NCI-H510A (cell line): Measurements from ENCODE around the gene CST4.
"Not testable (repeated sequence)": the region's sequence is repeated elsewhere in the genome, so short reads cannot be mapped to it uniquely, and the experiment has no call there.

Experiments
- DNase-seq: peaks from one replicate; lab custom pipeline; 2025; lab: John Stamatoyannopoulos, UW

Gene CST4, protein sequence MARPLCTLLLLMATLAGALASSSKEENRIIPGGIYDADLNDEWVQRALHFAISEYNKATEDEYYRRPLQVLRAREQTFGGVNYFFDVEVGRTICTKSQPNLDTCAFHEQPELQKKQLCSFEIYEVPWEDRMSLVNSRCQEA

DNA sequence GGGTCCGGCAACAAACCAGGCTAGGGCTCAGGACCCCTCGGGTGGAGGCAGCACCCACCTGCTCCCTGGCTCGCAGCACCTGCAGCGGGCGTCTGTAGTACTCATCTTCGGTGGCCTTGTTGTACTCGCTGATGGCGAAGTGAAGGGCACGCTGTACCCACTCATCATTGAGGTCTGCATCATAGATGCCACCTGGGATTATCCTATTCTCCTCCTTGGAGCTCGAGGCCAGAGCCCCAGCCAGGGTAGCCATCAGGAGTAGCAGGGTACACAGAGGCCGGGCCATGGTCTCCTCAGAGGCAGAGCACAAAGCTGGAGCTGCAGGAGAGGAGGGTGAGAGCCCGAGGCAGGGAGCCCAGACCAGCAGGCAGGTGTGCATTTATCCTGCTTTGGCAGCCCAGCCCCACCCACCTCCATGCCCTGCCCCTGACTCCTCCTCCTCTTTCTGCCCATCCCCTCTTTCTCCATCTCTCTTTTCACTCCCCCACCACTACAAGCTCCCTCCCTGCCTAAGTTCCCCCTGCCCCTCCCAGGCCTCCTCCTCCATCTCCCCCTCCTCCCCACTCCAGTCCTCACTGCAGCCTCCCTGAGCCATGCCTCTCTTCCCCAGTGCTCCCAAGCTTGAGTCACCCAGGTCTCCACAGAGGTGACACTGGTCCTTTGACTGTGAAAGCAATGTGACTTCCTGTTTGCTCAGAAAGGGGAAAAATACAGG is at the start of gene CST4:
TSS of gene CST4 (minus strand) at position 355 of the 715 bp plus-strand sequence. CDS start at position 286, 69 bp downstream.
- DNase-seq = not testable (repeated sequence)

DNA sequence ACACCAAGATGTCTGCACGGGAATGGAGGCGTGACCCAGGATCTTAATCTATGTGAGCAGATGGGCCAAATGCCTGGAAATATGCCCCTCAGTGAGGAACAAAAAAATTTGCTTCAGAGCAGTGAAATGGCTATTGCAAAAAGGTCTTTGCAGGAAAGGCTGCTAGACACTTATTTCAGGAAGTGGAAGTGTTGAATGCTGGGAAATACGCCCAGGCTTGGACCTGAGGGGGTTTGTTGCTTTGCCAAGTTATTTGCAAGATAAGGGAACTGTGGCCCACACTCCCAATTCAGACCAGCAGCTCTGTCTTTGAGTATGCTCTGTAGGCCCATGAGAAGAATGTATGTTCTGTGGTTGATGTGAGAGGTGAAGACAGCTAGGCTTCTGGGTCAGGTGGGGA is 46.6 kb upstream of the CST4 start:
- DNase-seq = not testable (repeated sequence)

DNA sequence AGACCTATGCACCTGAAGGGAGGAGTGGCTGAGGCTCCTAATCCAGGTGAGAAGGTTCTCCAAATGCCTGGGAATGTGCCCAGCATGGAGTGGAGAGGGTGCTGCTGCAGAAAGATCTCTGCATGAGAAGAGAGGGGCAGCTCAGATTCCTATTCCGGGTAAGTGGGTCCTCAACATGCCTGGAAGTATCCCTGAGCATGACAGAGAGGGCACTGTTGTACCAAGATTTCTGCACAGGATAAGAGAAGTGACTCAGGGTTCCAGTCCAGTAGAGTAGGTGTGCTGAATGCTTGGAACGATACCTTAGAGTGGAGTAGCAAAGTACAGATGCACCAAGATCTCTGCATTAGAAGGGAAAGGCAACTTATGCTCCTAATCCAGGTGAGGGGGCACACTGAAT is 46.1 kb upstream of the CST4 start:
- not testable (repeated sequence) for DNase-seq

DNA sequence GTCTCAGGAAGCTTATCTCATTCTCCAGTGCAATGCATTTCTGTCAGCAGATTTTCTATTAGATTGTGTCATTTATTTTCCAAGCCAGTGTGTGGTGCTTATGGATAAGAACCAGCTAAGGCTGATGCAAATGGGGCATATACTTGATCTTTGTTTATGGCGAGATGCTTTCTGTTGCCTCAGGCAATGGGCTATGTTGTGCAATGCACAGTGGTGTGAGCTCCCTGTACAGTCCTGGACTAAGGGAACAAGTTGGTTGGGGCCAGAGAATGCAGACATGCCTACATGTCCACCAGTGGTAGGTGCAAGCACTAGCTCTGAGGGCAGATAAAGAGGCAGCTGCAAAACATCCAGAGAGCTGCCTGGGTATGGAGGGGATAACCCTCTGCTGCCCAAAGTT is 45.6 kb upstream of the CST4 start:
- not testable (repeated sequence) for DNase-seq

DNA sequence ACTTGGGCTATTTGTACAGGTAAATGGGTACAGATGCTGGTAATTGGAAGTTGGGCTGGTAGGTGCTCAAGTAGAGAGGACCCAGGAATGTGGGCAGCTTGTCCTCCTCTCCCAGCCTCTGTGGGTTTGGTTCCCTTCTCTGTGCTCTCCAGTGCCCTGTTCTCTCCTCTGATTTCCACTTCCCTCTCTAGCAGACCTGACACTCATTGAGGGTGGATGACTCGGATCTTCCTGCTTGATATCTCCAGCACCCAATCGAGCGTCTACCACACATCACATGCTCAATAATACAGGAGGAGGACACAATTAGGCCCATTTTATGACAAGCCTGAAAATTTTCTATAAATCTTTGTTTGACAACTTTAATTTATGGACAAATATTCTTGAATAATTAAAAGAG is 38.2 kb upstream of the CST4 start:
- DNase-seq = no peak

DNA sequence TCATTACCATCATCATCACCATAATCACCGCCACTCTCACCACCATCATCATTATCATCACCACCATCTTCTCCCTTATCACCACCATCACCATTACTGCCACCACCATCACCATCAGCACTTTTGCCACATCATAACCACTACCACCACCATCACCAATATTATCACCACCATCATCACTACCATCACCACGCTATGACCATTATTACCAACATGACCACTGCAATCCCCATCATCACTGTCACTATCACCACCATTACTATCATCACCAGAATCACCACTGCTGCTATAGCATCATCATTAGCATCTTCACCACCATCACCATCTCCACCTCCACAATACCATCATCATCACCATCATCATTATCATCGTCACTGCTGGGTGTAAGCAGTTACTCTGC is 36.3 kb upstream of the CST4 start:
- no peak for DNase-seq

DNA sequence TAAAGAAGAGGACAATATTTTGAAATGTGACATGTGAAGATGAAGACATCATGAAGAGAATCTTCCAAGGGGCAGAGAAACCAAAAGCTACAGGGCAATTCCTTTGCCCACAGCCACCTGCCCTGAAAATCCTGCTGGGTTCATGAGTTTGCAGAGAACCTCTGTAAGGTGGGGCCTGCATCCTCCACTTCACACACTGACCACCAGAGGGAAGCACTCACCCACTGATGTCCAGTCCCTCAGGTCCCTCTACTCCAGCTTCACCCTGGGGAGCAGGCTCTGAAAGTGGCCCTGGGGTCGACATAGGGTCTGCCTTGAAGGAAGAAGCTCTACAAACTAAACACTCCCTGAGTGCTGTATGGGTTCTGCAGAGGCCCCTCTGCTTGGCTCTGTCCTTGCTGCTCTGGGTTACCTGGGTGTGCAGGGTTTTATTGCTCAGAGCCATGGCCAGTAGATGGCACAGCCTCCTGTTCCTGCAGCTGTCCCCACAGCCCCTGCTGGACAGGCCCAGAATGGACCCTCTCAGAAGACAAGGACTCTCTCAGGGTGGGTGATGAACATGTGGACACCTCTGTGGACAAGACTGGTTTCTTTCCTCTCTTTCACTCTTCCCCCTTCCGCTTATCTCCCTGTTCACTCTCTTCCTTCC is 34.9 kb upstream of the CST4 start:
- not testable (repeated sequence) for DNase-seq

DNA sequence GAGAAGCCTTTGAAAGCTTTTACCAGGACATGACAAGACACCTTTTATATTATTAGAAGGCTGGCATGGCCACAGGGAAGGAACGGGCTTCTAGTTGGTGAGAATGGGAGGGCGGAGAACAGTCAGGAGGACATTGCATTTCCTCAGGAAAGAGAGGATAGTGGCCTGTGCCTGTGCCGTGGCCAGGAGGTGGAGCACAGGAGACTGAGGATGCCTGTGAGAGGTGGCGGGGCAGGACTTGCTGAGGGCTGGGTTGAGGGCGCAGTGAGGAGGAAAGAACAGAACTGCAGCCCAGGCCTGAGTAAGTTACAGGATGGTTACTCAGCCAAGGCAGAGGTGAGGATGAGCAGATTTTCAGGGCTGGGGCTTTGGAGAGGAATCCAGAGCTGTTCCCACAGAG is 34.0 kb upstream of the CST4 start:
- not testable (repeated sequence) for DNase-seq

DNA sequence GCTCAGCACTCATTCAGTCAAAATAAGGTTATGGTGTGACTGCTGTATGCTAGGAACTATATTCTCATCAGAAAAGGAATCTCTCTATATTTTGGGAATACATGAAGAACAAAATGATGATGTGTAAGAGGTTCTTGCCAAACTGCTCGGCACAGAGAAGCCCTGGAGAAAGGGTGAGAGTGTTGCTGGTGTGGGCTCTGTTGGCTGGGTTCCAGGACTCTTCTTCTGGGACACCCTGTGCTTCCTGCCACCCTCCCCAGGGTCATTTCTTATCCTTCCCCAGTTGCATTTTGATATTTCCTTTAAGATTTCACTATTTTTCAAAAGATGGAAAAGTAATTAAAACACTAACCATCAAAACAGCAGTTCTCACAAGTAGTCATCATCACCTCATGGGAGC is 33.1 kb upstream of the CST4 start:
- DNase-seq = no peak

DNA sequence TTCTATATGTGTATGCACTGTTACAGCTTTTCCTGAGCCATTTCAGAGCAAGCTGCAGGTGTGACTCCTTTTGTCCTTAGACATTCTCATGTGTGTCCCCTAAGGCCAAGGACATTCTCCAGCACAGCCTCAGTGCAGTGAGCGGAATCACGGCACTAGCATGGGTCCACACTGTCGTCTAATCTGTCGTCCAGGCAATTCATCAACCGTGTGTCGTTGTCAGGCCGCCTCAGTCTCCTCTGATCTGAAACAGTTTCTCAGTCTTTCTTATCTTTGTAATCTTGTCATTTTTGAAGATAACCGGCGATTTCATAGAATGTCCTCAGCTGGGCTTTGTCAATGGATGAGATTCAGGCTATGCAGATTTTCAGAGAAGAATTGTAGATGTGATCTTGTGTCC is 30.5 kb upstream of the CST4 start:
- not testable (repeated sequence) for DNase-seq

DNA sequence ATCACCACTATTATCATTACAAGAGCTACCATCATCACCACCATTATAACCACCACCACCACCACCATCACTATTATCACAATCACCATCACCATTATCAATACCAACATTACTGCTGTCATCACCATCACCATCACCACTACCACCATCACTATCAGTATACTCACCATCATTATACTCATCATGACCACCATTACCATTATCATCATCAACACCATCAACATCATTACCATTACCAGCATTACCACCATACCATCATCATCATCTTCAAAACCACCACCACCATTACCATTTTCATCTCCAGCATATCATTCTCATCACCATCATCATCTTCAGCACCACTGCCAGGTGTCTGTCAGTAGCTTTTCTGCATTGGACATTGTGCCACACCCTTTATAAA is 22.9 kb upstream of the CST4 start:
- not testable (repeated sequence) for DNase-seq

DNA sequence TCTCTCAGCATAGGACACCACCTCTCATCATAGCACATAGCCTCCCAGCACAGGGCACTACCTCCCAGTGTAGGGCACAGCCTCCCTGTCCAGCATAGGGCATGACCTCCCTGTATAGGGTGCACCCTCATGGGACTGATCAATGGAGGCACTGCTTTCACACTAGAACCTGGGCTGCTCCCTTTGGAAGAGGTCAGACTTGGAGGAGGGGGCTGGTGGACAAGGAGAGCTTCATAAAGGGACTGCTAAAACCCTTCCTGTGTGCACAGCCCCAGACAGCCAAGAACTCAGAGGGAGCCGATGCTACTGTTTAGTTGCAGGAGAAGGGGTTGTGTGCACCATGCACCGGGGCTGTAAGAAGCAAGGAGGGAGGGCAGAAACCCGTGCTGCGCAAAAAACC is 21.9 kb upstream of the CST4 start:
- DNase-seq = no peak

DNA sequence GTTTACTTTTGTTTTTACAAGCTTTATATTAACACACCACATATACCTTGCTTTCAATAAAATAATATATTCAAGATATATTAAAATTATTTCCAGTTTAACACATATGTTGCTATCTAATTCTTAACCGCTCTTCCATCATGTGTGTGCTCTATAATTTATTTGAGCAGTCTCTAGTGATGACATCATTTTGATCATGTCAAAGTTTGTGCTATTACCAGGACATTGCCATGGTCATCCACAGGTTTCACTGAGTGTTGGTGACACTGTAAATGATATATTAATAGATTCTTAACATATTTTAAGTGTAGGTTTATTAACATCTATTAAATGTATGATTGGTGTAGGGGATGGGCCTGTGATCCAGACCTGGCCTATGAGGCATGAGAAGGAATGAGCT is 17.1 kb upstream of the CST4 start:
- no peak for DNase-seq

DNA sequence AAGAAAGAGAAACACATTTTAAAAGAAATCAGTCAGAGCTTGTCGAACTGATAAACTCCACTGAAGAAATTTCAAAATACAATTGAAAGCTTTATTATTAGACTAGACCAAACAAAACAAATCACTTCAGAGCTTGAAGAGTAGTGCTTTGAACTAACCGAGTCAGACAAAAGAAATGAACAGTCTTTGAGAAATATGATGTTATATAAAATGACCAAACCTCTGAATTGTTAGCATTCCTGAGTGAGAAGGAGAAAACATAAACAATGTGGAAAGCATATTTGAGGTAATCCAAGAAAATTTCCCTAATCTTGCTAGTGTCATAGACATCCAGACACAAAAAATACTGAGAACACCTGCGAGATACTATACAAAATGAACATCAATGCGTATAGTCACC is 13.2 kb upstream of the CST4 start:
- no peak for DNase-seq

DNA sequence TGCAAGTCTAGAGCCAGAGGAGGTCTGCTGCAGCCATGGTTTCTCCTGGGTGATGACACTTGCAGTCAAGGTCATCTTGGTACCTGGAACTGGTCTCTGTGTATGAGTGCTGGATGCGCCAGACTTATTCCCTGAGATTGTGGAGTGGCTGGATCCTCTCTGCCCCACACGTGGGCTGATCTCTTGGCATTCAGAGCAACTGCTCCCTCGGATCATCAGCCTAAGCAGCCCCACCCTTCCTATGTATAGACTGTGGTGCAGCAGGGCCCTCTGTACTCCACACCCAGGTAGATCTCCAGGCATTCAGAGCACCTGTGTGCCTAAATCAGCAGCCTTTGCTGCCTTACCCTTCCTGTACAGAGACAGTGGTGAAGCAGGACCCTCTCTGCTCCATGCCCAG is 12.1 kb upstream of the CST4 start:
- no peak for DNase-seq

DNA sequence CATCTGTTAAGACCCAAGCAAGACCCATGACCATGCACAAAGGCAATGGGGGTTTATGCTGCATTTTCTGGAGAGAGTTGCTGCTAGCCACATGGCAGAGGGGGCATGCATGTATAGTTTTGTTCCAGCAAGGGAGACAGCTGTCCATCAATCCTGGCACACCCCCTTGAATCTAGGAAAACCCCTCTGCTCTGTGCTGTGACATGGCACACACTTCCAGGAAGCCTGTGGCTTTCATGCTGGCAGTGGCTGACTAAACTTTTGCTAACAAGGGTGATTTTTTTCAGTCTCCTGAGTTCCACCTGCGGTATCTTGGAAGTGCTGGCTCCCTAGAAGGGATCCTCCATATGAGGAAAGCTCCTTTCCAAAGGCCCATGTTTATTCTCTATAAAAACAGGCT is 9.1 kb upstream of the CST4 start:
- no peak for DNase-seq

DNA sequence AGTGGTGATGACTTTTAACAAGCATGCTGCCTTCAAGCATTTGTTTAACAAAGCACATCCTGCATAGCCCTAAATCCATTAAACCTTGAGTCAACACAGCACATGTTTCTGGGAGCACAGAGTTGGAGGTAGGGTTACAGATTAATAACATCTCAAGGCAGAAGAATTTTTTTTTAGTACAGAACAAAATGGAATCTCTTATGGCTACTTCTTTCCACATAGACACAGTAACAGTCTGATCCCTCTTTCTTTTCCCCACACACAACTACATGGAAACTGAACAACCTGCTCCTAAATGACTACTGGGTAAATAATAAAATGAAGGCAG is 6.2 kb upstream of the CST4 start:
- not testable (repeated sequence) for DNase-seq

DNA sequence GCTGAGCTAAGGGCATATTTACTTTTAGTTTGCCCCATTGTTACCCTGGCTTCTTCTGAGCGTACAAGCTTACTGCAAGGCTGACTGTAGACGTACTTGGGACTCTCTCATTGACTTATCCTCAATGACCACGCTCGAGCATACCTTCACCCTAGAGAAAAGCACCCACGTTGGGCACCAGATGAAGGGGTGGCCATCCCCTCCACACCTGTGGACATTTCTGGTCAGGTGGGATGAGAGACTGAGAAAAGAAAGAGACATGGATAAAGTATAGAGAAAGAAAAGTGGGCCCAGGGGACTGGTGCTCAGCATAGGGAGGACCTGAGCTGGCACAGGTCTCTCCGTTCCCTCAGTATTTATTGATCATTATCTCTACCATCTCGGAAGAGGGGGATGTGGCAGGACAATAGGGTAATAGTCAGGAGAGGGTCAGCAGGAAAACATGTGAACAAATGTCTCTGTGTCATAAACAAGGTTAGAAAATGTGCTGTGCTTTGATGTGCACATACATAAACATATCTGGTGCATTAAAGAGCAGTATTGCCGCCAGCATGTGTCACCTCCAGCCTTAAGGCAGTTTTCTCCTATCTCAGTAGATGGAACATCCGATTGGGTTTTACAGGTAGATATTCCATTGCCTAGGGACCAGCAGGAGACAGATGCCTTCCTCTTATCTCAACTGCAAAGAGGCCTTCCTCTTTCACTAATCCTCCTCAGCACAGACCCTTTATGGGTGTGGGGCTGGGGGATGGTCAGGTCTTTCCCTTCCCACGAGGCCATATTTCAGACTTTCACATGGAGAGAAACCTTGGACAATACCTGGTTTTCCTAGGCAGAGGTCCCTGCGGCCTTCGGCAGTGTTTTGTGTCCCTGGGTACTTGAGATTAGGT is 5.6 kb upstream of the CST4 start:
- not testable (repeated sequence) for DNase-seq

DNA sequence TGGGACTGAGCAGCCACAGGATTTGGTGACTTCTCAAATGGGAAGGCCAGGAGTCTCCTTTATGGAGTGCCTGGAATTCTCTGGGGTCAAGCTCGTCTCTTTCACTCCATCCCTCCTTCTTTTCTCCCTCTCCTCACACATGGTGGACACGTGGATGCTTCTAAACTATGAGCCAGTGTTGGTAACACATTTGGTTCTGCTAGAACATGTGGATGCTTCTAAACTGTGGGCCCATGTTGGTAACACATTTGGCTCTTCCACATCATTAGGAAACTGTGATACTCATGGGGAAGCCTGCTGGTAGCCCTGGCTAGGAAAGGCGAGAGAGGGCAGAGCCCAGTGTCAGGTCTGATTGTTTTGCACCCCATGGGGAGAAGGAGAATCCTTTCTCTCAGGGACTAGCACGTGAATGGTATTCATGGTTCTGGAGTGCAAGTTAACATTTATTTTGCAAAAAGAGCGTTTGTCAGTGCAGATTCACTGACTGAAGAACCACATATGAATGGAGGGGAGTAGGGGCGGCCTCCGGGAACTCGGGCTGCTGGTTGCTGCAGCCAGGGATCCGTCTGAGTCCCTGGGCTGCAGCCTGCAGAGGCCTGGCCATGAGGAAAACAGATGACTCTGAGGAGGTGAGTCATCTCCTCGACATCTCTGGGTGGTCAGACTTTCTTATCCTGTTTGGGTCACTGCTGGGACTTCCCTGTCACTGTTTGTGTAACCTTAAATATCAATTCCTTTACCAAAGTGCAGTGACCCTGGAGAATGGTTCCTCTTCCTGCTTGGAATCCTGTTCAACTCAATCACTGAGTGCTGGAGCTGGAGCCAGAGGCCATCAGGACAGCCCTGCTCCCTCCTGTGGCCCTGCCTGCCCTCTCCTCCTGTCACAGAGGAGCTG is 4.1 kb upstream of the CST4 start:
- DNase-seq = not testable (repeated sequence)

DNA sequence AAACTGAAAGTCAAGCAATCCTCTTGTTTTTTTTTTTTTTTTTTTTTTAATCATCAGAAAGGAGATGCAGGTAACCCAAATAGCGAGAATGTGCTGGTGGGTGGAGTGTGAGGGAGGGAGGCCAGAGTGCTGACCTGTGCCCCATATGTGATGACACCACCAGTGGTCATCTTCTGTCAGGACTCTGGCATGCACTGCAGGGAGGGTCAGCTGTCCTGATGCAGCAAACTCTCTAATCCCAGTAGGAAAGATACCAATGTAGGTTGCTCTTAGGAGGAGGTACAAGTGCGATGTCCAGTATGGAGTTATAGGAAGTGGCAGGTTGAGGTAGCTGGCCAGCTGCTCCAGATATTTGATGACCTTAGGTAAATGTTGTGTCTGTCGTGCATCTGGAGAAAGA is 2.8 kb upstream of the CST4 start:
- no peak for DNase-seq

DNA sequence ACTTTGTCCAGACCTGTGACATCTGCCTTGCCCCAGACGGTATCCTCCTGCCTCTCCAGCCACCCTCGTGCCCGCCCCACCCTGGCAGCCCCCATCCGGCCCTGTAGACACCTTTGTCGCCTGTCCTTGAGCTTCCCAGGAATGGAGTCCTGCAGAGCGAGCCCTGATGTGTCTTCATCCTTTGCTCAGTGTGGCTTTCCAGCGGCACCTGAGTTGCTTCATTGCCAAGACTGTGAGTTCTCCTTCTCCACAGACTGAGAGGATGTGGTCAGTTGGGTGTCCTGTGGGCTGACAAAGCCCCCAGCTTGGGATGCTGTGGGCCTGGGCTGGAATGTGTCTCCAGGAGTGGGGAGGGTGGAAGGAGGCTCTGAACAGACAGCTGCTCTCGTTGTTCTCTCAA is 1.7 kb upstream of the CST4 start:
- DNase-seq = no peak

DNA sequence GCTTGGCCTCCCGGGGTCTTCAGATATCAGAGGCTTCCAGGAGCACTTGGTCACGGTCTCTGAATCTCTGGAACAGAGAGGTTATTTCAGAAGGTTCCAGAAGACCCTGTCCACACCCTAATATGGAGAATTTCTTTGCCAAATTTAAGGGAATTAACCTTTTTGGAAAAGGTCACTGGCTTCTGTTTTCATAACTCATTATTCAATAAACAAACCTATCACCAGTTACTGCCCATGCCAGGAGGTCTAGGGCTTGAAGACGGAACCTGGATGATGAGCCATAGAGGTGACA is 507 bp upstream of the CST4 start:
- DNase-seq = no peak
